SK-N-SH treated with all-trans-retinoic acid at 6 μM for 48 hours (cell line): ENCODE results near the gene KLHDC4.

Source experiments
- CSDC2 ChIP-seq: fragments of 250-450 bp; sonication (Bioruptor Pico); IDR thresholded peaks from 2 replicates; pipeline ENCODE4 v1.5.0; 2020; ENCODE audit warnings: mild to moderate bottlenecking, moderate library complexity
- GLIS3 ChIP-seq: fragments of 250-450 bp; sonication (Bioruptor Pico); IDR thresholded peaks from 2 replicates; pipeline ENCODE4 v1.5.0; 2020; ENCODE audit warnings: mild to moderate bottlenecking, moderate library complexity
- PATZ1 ChIP-seq: fragments of 250-450 bp; sonication (Bioruptor Pico); IDR thresholded peaks from 2 replicates; pipeline ENCODE4 v1.8.0; 2020; ENCODE audit warnings: mild to moderate bottlenecking, moderate library complexity, borderline replicate concordance
- RARB ChIP-seq: fragments of 250-450 bp; sonication (Bioruptor Pico); IDR thresholded peaks from 2 replicates; pipeline ENCODE4 v1.8.0; 2021; ENCODE audit warnings: mild to moderate bottlenecking, moderate library complexity
- TOX ChIP-seq: fragments of 250-450 bp; sonication (Bioruptor Pico); IDR thresholded peaks from 2 replicates; pipeline ENCODE4 v1.8.0; 2021; ENCODE audit warnings: mild to moderate bottlenecking, moderate library complexity, borderline replicate concordance
- ZC3H10 ChIP-seq: fragments of 250-450 bp; sonication (Bioruptor Pico); IDR thresholded peaks from 2 replicates; pipeline ENCODE4 v1.5.1; 2021; ENCODE audit warnings: mild to moderate bottlenecking, moderate library complexity
- ZFP30 ChIP-seq: fragments of 450-650 bp; formaldehyde crosslinking; IDR thresholded peaks from 2 replicates; pipeline ENCODE4 v1.5.0; 2022; ENCODE audit warnings: mild to moderate bottlenecking, moderate library complexity
- ZNF565 ChIP-seq: fragments of 450-650 bp; formaldehyde crosslinking; conservative IDR thresholded peaks from 2 replicates; pipeline ENCODE4 v1.5.0; 2020; ENCODE audit warnings: low read depth, mild to moderate bottlenecking, moderate library complexity
- ZNF8 ChIP-seq: fragments of 450-650 bp; formaldehyde crosslinking; IDR thresholded peaks from 2 replicates; pipeline ENCODE4 v1.5.0; 2020; ENCODE audit warnings: mild to moderate bottlenecking, moderate library complexity
- TF ChIP-seq, protein P1 (sequence below): fragments of 250-450 bp; sonication (Bioruptor Pico); IDR thresholded peaks from 2 replicates; pipeline ENCODE4 v1.5.0; 2020; ENCODE audit warnings: mild to moderate bottlenecking, moderate library complexity

GRCh38 chr16:87734644-87735043 lies 31.1 kb downstream of the KLHDC4 start:
- TF ChIP-seq ZC3H10 (CRISPR knock-in tag) = no peak
- TF ChIP-seq PATZ1 = no peak
- TF ChIP-seq, protein P1, sequence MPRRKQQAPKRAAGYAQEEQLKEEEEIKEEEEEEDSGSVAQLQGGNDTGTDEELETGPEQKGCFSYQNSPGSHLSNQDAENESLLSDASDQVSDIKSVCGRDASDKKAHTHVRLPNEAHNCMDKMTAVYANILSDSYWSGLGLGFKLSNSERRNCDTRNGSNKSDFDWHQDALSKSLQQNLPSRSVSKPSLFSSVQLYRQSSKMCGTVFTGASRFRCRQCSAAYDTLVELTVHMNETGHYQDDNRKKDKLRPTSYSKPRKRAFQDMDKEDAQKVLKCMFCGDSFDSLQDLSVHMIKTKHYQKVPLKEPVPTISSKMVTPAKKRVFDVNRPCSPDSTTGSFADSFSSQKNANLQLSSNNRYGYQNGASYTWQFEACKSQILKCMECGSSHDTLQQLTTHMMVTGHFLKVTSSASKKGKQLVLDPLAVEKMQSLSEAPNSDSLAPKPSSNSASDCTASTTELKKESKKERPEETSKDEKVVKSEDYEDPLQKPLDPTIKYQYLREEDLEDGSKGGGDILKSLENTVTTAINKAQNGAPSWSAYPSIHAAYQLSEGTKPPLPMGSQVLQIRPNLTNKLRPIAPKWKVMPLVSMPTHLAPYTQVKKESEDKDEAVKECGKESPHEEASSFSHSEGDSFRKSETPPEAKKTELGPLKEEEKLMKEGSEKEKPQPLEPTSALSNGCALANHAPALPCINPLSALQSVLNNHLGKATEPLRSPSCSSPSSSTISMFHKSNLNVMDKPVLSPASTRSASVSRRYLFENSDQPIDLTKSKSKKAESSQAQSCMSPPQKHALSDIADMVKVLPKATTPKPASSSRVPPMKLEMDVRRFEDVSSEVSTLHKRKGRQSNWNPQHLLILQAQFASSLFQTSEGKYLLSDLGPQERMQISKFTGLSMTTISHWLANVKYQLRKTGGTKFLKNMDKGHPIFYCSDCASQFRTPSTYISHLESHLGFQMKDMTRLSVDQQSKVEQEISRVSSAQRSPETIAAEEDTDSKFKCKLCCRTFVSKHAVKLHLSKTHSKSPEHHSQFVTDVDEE (CRISPR knock-in tag) = no peak
- no peak for TF ChIP-seq CSDC2 (CRISPR knock-in tag)
- TF ChIP-seq ZNF8 (CRISPR knock-in tag) = no peak
- TF ChIP-seq TOX (CRISPR knock-in tag) = no peak
- no peak for TF ChIP-seq GLIS3
- no peak for TF ChIP-seq ZNF565 (CRISPR knock-in tag)
- TF ChIP-seq RARB (CRISPR knock-in tag) = no peak
- no peak for TF ChIP-seq ZFP30 (CRISPR knock-in tag)
